HG03159 (cell line): Measurements from ENCODE around the gene IL17RA.
A peak's percentile ranks its signal among the peaks of the same experiment; 100 is the strongest.

ENCODE experiments used
- ATAC-seq: cut with Tn5 transposase; IDR thresholded peaks from one replicate; pipeline ENCODE4 v1.9.1; 2021; ENCODE audit warnings: mild to moderate bottlenecking, moderate library complexity; ENCODE audit not compliant: unreplicated experiment

Gene IL17RA

GRCh38 chr22:17083811-17084441, 874 bp upstream of the IL17RA start:
- ATAC-seq, result no peak

GRCh38 chr22:17085277-17086181, 729 bp downstream of the IL17RA start:
- no peak for ATAC-seq

- ATAC-seq, result no peak
Observed at GRCh38 chr22:17086296-17086695, 1.5 kb downstream of the IL17RA start.

GRCh38 chr22:17086788-17087497, 2.1 kb downstream of the IL17RA start:
- ATAC-seq, result no peak

GRCh38 chr22:17087498-17088131, 2.8 kb downstream of the IL17RA start:
- peak; percentile 28 for ATAC-seq

GRCh38 chr22:17090550-17090949, 5.8 kb downstream of the IL17RA start:
- no peak for ATAC-seq

- ATAC-seq, result no peak
Observed at GRCh38 chr22:17091851-17092250, 7.1 kb downstream of the IL17RA start.

- ATAC-seq, result no peak
Observed at GRCh38 chr22:17093081-17093480, 8.3 kb downstream of the IL17RA start.

- no peak for ATAC-seq
Observed at GRCh38 chr22:17095538-17095937, 10.7 kb downstream of the IL17RA start.

- ATAC-seq, result no peak
Observed at GRCh38 chr22:17096071-17096470, 11.3 kb downstream of the IL17RA start.

GRCh38 chr22:17097062-17097461, 12.3 kb downstream of the IL17RA start:
- ATAC-seq, result no peak

- ATAC-seq, result no peak
Observed at GRCh38 chr22:17097701-17098100, 12.9 kb downstream of the IL17RA start.

GRCh38 chr22:17098379-17098819, 13.6 kb downstream of the IL17RA start:
- ATAC-seq, result no peak

- ATAC-seq, result no peak
Observed at GRCh38 chr22:17100621-17101020, 15.8 kb downstream of the IL17RA start.

GRCh38 chr22:17101475-17102296, 16.9 kb downstream of the IL17RA start:
- ATAC-seq, result no peak

- ATAC-seq, result no peak
Observed at GRCh38 chr22:17102297-17102667, 17.5 kb downstream of the IL17RA start.

- ATAC-seq, result no peak
Observed at GRCh38 chr22:17103351-17103750, 18.6 kb downstream of the IL17RA start.

GRCh38 chr22:17104336-17104935, 19.6 kb downstream of the IL17RA start:
- no peak for ATAC-seq

- no peak for ATAC-seq
Observed at GRCh38 chr22:17105143-17106129, 20.6 kb downstream of the IL17RA start.
